GM04503 (cell line): Measurements from ENCODE around the gene BACH1.
A peak's percentile ranks its signal among the peaks of the same experiment; 100 is the strongest.
"Not testable (repeated sequence)": the region's sequence is repeated elsewhere in the genome, so short reads cannot be mapped to it uniquely, and the experiment has no call there.

Experiments
- DNase-seq: peaks from one replicate; pipeline ENCODE4 v3.0.0-alpha.2; 2012; ENCODE audit warnings: low read depth

Gene BACH1

DNA sequence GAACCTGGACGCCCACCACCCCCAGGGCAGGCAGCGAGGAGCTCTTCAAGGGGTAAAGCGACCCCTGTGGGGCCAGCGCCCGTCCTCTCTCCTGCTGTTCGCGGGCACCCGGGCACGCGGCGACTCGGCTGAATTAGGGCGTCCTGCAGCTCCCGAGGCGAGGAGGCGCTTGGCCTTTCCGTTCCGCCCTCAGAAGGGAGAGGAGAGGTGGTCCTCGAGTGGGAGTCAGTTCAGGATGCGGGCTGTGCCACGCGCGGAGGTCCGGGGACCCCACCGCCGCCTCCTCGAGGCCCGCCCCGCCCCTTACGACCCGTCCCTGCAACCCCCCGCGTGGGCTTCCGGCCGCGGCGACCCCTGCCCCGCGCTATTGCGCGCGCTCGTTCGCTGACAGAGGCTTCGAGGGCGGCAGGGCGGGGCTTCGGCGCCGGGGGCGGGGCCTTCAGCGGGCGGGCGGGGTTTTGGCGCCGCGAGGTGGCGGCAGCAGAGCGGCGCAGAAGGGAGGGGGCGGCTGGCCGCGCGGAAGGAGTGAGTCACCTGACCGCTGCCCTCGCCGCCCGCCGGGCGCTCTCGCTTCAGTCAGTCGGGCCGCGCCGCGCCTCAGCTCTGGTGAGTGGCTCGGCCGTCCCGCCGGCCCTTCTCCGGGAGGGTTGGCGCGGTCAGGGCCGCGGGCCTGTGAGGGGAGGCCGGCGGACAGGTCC, at the start of gene BACH1:
Gene BACH1, plus strand, starts transcription at position 575 of the 698 bp plus-strand sequence. CDS start 22,359 bp downstream, outside the sequence.
- DNase-seq: peak; percentile 36

DNA sequence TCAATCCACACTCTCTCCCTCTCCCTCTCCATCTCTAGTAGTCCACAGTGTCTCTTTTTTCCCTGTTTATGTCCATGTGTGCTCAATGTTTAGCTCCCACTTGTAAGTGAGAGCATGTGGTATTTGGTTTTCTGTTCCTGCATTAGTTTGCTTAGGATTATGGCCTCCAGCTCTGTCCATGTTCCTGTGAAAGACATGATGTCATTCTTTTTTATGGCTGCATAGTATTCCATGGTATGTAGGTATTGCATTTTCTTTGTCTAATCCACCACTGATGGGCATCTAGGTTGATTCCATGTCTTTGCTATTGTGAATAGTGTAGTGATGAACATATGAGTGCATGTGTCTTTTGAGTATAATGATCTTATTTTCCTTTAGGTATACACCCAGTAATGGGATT, 49.4 kb upstream of the BACH1 start:
- not testable (repeated sequence) for DNase-seq

DNA sequence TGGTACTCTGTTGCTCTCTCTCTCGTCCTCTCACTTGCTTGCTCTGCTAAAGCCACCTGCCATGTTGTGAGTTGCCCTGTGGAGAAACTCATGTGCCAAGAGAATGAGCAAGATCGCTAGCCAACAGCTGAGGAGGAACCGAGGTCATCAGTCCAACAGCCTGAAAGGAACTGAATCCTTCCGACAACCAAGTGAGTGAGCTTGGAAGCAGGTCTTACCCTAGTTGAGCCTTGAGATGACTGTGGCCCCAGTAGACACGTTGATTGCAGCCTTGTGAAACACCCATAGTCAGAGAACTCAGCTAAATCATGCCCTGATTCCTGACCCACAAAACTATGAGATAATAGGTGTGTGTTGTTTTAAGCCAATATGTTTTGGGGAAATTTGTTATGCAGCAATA, 48.1 kb upstream of the BACH1 start:
- no peak for DNase-seq

- not testable (repeated sequence) for DNase-seq
Observed at GRCh38 chr21:29253861-29254260, 44.9 kb upstream of the BACH1 start.

DNA sequence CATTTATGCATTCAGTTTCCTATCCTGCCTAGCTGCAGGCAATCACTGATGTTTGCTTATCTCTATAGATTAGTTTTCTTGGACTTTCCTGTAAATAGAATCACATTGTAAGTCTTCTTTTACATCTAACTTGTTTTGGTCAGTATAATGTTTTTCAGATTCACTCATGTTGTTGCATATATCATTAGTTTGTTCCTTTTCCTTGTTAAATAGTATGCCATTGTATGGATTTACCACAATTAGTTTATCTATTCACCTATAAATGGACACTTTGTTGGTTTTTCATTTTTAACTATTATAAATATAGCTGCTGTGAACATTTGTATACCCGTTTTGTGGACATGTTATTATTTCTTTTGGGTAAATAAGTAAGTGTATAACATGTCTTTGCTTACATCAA, 44.2 kb upstream of the BACH1 start:
- no peak for DNase-seq

DNA sequence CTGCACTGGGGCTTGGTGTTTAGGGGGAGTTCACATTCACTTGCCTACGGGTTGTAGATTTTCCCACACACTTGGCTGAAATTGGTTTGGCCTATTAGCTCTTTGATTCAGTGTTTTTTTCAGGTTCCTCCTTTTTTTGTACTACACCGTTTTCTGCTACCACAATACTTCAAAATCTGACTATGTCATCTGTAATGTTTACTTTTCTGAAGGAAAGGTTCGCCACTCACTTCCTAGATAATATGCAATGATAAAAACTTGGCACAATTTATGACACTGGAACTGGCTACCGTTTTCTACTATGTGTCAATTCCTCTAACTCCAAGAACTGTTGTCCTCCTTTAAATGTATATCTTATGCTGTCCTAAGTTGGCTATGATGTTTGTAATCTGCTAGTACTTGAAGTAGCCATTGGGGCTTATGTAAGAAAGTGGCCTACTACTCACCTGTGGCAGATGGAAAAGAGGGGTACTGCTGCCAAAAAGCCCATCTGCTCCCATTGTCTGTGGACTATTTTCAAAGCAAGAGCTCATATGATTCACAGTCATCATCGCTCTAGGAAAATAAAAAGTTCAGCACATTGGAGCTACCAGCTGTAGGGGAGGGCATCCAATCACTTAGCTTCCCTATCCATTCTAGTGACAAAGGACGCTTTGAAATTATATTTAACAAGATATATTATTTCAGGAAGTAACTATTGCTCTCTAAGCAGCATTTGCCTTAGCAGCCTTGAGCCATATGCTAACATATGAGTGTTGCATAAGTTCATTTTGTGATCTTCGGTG, 42.4 kb upstream of the BACH1 start:
- DNase-seq: no peak

- no peak for DNase-seq
Observed at GRCh38 chr21:29257701-29258100, 41.0 kb upstream of the BACH1 start.

DNA sequence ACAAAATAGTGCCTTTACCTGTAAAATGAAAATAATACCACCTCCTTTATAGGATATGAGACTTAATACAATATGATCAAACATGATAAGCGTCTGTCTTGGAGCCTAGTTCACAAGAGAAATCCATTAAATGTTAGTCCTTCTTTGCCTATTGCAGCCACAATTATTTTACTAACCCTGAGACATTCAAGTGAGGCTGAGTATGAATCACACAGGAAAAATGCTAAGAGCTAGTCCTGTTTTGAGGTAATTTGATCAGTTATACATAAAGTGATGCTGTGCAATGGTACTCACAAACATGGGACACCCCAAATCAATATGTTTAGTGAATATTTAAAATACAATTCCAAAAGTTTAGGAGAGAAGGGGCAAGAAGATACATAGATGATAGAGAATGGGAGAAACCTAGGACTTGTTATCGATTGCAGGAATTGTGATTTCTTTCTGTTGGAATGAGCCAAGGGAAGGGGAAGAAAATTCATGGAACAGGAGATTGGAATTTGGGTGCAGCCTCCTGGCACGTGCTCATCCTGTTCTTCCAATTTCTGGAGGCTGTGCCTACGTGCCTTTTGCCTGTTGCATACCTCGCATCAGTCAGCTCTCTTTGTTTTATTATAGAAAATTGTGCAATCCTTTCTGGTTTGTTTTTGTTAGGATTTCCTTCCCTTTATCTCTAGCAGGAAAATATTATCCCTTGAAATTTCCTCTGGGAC, 39.9 kb upstream of the BACH1 start:
- peak; percentile 84 for DNase-seq

DNA sequence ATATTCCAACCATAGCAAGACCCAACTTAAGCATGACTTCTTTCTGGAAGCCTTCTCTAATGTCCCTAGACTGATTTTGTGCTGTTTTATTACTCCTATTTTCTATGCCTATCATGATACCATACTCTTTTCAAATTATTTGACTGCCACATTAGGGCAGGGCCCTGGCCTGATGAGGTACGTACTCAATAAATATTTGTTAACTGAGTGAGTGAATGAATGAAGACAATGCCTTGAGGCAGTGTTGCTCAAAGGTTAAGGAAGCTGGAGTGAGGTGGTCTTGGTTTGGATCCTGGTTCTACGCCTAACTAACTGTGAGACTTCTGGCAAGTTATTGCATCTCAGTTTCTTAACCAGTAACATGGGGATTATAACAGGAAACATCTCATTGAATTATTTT, 38.3 kb upstream of the BACH1 start:
- DNase-seq: no peak

- no peak for DNase-seq
Observed at GRCh38 chr21:29261555-29262540, 36.9 kb upstream of the BACH1 start.

DNA sequence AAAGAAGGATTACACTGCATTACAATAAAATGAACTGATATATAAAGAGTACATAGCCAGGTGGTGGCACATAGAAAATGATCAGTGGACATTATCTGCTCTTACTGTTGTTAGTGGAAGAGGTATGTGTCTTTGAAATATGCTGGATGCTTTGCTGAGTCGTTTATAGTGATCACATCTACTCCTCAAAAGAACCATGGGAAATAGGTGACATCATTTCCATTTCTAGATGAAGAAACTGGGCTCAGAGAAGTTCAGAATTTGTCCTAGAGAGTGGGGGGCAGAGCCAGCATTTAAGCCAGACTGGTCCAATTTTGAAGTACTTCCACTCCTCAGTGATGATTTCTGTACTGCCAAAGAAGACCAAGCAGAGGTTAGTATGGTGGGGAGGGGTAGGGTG, 34.0 kb upstream of the BACH1 start:
- no peak for DNase-seq

DNA sequence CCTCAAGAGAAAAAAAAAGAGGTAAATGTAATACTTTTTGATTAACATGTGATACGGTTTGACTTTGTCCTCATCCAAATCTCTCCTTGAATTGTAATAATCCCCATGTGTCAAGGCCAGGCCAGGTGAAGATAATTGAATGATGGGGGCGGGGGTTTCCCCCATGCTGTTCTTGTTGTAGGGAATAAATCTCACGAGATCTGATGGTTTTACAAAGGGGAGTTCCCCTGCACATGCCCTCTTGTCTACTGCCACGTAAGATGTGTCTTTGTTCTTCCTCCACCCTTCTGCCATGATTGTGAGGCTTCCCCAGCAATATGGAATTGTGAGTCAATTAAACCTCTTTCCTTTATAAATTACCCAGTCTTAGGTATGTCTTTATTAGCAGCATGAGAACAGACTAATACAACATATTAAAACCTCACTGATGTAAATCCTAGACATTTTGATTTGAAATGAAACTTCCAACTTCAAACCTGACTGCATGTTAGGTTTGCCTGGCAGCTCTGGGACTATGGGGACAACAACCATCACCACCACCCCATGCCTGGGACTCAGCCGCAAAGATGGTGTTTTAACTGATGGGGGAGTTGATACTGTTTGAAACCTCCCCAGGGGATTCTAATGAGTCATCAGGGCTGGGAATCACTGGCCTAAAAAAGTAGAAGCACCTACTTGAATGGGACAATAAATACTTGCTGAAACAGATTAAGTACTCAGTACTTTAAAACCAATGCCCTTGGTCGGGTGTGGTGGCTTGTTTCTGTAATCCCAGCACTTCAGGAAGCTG, 32.8 kb upstream of the BACH1 start:
- no peak for DNase-seq

DNA sequence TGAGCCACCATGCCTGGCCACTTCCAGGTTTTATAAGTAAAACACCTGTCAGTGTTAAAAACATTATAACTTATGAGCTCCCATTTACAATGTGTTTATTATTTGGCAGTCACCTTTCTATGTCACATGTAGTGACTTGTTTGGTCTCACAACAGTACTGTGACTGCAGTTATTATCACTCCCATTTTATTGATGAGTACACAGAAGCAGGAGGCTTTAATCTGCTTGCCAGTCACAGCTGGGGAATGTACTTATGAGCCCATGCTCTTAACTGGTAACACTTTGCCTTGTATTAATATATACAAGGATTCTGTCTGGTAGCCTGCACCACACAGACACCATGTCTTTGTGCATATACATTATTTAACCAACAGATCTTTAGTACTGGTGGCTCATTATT, 31.1 kb upstream of the BACH1 start:
- DNase-seq: no peak

DNA sequence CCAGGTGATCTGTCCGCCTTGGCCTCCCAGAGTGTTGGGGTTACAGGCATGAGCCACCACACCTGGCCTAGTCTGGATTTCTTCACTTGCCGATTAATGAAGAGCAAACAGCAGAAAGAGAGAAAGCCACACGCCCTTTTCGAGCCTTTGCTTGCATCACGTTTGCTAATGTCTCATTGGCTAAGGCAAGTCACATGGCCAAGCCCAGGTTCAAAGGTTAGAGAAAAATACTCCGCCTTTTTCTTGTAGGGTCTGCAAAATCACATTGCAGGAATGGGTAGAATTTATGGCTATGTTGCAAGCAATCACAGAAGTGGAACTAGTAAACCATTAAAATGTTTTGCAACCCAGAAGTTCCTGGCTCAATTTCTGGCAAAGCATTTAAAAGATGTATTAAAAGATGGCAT, 26.8 kb upstream of the BACH1 start:
- no peak for DNase-seq

DNA sequence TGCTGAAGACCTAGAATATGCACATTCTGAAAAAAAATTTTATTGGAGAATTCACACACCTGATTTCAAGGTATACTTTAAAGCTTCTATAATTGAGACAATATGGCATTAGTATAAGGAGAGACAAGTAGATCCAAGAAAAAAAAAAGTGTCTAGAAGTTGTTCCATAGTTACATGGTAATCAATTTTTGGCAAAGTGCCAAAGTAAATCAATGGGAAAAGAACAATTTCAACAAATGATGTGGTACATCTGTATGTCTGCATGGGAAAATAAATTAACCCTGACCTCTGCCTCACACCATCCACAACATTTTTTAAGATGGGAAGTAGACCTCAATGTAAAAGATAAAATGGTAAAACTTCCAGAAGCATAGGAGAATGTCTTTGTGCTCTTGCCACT, 21.3 kb upstream of the BACH1 start:
- DNase-seq: no peak

DNA sequence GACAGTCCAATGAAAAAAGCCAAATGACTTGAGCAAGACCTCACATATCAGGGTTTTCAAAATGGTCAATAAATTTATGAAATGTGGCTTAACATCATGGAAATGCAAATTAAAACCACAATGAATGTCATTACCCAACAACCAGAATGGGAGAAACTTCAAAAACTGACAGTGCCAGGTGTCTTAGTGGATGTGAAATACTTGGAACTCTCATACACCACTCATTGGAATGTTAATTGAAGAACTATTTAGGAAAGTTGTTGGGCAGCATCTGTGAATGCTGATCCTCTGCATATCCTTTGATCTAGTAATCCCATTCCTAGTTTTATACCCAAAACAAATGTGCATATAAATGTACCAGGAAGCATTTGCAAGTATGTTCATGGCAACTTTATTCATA, 19.2 kb upstream of the BACH1 start:
- DNase-seq: no peak

DNA sequence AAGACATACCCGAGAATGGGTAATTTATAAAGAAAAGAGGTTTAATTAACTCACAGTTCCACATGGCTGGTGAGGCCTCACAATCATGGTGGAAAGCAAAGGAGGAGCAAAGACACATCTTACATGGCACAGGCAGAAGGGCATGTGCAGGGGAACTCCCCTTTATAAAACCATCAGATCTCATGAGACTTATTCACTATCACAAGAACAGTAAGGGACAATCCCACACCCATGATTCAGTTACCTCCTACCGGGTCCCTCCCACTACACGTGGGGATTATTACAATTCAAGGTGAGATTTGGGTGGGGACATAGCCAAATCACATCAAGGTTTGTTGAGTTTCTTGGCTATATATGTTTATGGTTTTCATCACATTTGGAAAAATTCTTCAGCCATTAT, 16.9 kb upstream of the BACH1 start:
- DNase-seq: not testable (repeated sequence)

GRCh38 chr21:29287383-29287782, 11.3 kb upstream of the BACH1 start:
- DNase-seq: no peak

- DNase-seq: no peak
Observed at GRCh38 chr21:29288239-29288638, 10.5 kb upstream of the BACH1 start.

DNA sequence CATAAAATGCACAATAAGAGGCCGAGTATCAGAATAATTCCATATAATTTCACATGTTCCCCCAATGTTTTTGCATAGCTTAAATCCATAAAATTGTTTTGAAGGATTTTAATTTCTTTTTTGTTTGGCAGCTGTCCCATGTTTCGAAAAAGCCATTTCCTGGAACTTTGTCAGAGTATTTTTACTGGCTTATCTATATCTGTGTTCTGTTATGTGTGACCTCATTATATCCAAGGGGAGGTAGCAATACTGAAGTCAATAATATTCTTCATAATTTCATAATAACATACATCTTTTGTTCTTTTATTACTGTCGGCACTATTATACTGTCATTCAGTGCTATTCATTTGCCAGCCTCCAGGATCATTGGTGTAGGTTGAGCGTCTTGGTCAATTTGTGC, 9.4 kb upstream of the BACH1 start:
- no peak for DNase-seq

DNA sequence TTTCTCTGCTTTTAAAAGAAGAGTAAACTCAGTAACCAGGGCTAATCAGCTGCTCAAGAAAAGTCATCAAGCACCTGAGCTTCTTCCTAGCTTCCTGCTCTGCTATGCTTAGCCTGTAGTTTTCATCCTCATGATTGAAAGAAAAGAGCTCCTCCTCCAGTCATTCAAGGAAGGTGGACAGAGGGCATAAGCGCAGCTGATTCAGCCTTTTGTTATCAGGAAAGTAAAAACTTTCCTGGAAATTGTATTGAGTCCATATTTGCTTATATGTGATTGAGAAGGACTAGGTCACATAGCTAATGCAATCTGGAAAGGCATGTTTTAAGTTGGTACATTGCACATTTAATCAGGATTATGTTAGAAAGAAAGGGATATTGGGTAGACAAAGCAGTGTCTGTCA, 8.5 kb upstream of the BACH1 start:
- no peak for DNase-seq
